SK-N-SH treated with all-trans-retinoic acid at 6 μM for 48 hours (cell line): ENCODE results near the gene THRB.

Experiments used
- ATAC-seq: fragments of 200-7000 bp; cut with Tn5 transposase; 3 replicates; pipeline ENCODE4 v1.9.1; 2020; ENCODE audit warnings: mild to moderate bottlenecking, moderate library complexity
- ARNTL ChIP-seq: fragments of 450-650 bp; formaldehyde crosslinking; IDR thresholded peaks from 2 replicates; pipeline ENCODE4 v1.5.0; 2020; ENCODE audit warnings: low read depth, mild to moderate bottlenecking, moderate library complexity, borderline replicate concordance
- BACH2 ChIP-seq: fragments of 250-450 bp; sonication (Bioruptor Pico); IDR thresholded peaks from 2 replicates; pipeline ENCODE4 v1.9.0; 2021; ENCODE audit warnings: mild to moderate bottlenecking, borderline replicate concordance
- CREB5 ChIP-seq: fragments of 250-450 bp; sonication (Bioruptor Pico); IDR thresholded peaks from 2 replicates; pipeline ENCODE4 v1.5.1; 2020; ENCODE audit warnings: low read depth, mild to moderate bottlenecking, moderate library complexity
- CSDC2 ChIP-seq: fragments of 250-450 bp; sonication (Bioruptor Pico); IDR thresholded peaks from 2 replicates; pipeline ENCODE4 v1.5.0; 2020; ENCODE audit warnings: mild to moderate bottlenecking, moderate library complexity
- CSRNP3 ChIP-seq: fragments of 250-450 bp; sonication (Bioruptor Pico); IDR thresholded peaks from 2 replicates; pipeline ENCODE4 v1.5.1; 2021; ENCODE audit warnings: mild to moderate bottlenecking, moderate library complexity
- ESRRG ChIP-seq: fragments of 250-450 bp; sonication (Bioruptor Pico); IDR thresholded peaks from 2 replicates; pipeline ENCODE4 v1.6.1; 2021; ENCODE audit warnings: mild to moderate bottlenecking
- GLIS3 ChIP-seq: fragments of 250-450 bp; sonication (Bioruptor Pico); IDR thresholded peaks from 2 replicates; pipeline ENCODE4 v1.5.0; 2020; ENCODE audit warnings: mild to moderate bottlenecking, moderate library complexity
- ISL1 ChIP-seq: fragments of 250-450 bp; sonication (Bioruptor Pico); IDR thresholded peaks from 2 replicates; pipeline ENCODE4 v2.1.2; 2022; ENCODE audit warnings: mild to moderate bottlenecking, moderate library complexity
- OSR1 ChIP-seq: fragments of 250-450 bp; sonication (Bioruptor Pico); IDR thresholded peaks from 2 replicates; pipeline ENCODE4 v1.8.0; 2022; ENCODE audit warnings: moderate library complexity, mild to moderate bottlenecking, inconsistent platforms
- PATZ1 ChIP-seq: fragments of 250-450 bp; sonication (Bioruptor Pico); IDR thresholded peaks from 2 replicates; pipeline ENCODE4 v1.8.0; 2020; ENCODE audit warnings: mild to moderate bottlenecking, moderate library complexity, borderline replicate concordance
- POU6F1 ChIP-seq: fragments of 250-450 bp; sonication (Bioruptor Pico); IDR thresholded peaks from 2 replicates; pipeline ENCODE4 v1.8.0; 2021; ENCODE audit warnings: low read depth, mild to moderate bottlenecking, moderate library complexity, borderline replicate concordance
- PPARA ChIP-seq: fragments of 250-450 bp; sonication (Bioruptor Pico); IDR thresholded peaks from 2 replicates; pipeline ENCODE4 v1.5.0; 2020; ENCODE audit warnings: mild to moderate bottlenecking, borderline replicate concordance
- RARB ChIP-seq: fragments of 250-450 bp; sonication (Bioruptor Pico); IDR thresholded peaks from 2 replicates; pipeline ENCODE4 v1.8.0; 2021; ENCODE audit warnings: mild to moderate bottlenecking, moderate library complexity
- TCF4 ChIP-seq: fragments of 250-450 bp; sonication (Bioruptor Pico); IDR thresholded peaks from 2 replicates; pipeline ENCODE4 v1.8.0; 2021; ENCODE audit warnings: mild to moderate bottlenecking, moderate library complexity, borderline replicate concordance
- TOX ChIP-seq: fragments of 250-450 bp; sonication (Bioruptor Pico); IDR thresholded peaks from 2 replicates; pipeline ENCODE4 v1.8.0; 2021; ENCODE audit warnings: mild to moderate bottlenecking, moderate library complexity, borderline replicate concordance
- ZC3H10 ChIP-seq: fragments of 250-450 bp; sonication (Bioruptor Pico); IDR thresholded peaks from 2 replicates; pipeline ENCODE4 v1.5.1; 2021; ENCODE audit warnings: mild to moderate bottlenecking, moderate library complexity
- ZFP3 ChIP-seq: fragments of 250-450 bp; sonication (Bioruptor Pico); IDR thresholded peaks from 2 replicates; pipeline ENCODE4 v1.5.0; 2020; ENCODE audit warnings: mild to moderate bottlenecking, moderate library complexity
- ZNF565 ChIP-seq: fragments of 450-650 bp; formaldehyde crosslinking; conservative IDR thresholded peaks from 2 replicates; pipeline ENCODE4 v1.5.0; 2020; ENCODE audit warnings: low read depth, mild to moderate bottlenecking, moderate library complexity
- ZNF70 ChIP-seq: fragments of 450-650 bp; formaldehyde crosslinking; IDR thresholded peaks from 2 replicates; pipeline ENCODE4 v1.5.0; 2020; ENCODE audit warnings: mild to moderate bottlenecking, moderate library complexity
- ZNF8 ChIP-seq: fragments of 450-650 bp; formaldehyde crosslinking; IDR thresholded peaks from 2 replicates; pipeline ENCODE4 v1.5.0; 2020; ENCODE audit warnings: mild to moderate bottlenecking, moderate library complexity

The THRB gene

GRCh38 chr3:24149032-24149431 lies 345.6 kb downstream of the THRB start:
- no peak for ATAC-seq
- TF ChIP-seq RARB (no peak), ZNF8 (CRISPR knock-in tag) (no peak), GLIS3 (CRISPR knock-in tag) (no peak), CSDC2 (CRISPR knock-in tag) (no peak), PATZ1 (no peak), CREB5 (no peak), ZC3H10 (CRISPR knock-in tag) (no peak), ZFP3 (CRISPR knock-in tag) (no peak), ZNF70 (CRISPR knock-in tag) (no peak), BACH2 (no peak), CSRNP3 (CRISPR knock-in tag) (no peak), POU6F1 (CRISPR knock-in tag) (no peak), PPARA (CRISPR knock-in tag) (no peak), ISL1 (CRISPR knock-in tag) (no peak), TCF4 (no peak), OSR1 (CRISPR knock-in tag) (no peak), ZNF565 (CRISPR knock-in tag) (no peak)

GRCh38 chr3:24145981-24146822 lies 348.4 kb downstream of the THRB start:
- peak; percentile 92 for ATAC-seq

GRCh38 chr3:24145481-24145880 lies 349.2 kb downstream of the THRB start:
- TF ChIP-seq ESRRG (CRISPR knock-in tag) = no peak
- ATAC-seq = peak; percentile 10; the same call in 1 of the 3 replicates

More at GRCh38 chr3:24145981-24146822, 348.4 kb downstream of the THRB start:
- no peak for TF ChIP-seq ZFP3 (CRISPR knock-in tag)
- peak; percentile 18; the same call in 1 of the 2 replicates for TF ChIP-seq CREB5
- TF ChIP-seq ISL1 (CRISPR knock-in tag) = peak; percentile 60

- ATAC-seq = no peak
- TF ChIP-seq ZFP3 (CRISPR knock-in tag) (no peak), PPARA (CRISPR knock-in tag) (no peak), OSR1 (CRISPR knock-in tag) (no peak)
Observed at GRCh38 chr3:24142127-24142526, 352.5 kb downstream of the THRB start.

- ATAC-seq = no peak
- TF ChIP-seq TOX (CRISPR knock-in tag) (no peak), PATZ1 (no peak), OSR1 (CRISPR knock-in tag) (no peak), BACH2 (no peak), ZNF565 (CRISPR knock-in tag) (no peak), CREB5 (no peak), ISL1 (CRISPR knock-in tag) (no peak), ARNTL (CRISPR knock-in tag) (no peak)
Observed at GRCh38 chr3:24141548-24141947, 353.1 kb downstream of the THRB start.
